Nephron (organoid): ENCODE measurements around the gene RIC8B.

ENCODE experiments used
- H3K27ac Mint-ChIP-seq, 3 experiments: 2 replicates each; pipeline ENCODE4 v1.8.0; 2020; ENCODE audit warnings: mixed read lengths in 3 of 3, mild to moderate bottlenecking in 2 of 3, moderate library complexity in 1 of 3
- H3K27me3 Mint-ChIP-seq: 2 replicates; pipeline ENCODE4 v1.8.0; 2021; ENCODE audit warnings: low read depth, mild to moderate bottlenecking, moderate library complexity, mixed read lengths
- H3K36me3 Mint-ChIP-seq: 2 replicates; pipeline ENCODE4 v1.8.0; 2020; ENCODE audit warnings: low read depth, mixed read lengths
- H3K4me1 Mint-ChIP-seq: 2 replicates; pipeline ENCODE4 v1.8.0; 2020; ENCODE audit warnings: mixed read lengths
- H3K4me3 Mint-ChIP-seq, 3 experiments: 2 replicates each; pipeline ENCODE4 v1.8.0; 2020; ENCODE audit warnings: mild to moderate bottlenecking in 3 of 3, mixed read lengths in 3 of 3, moderate library complexity in 2 of 3
- H3K9me3 Mint-ChIP-seq: 2 replicates; pipeline ENCODE4 v1.8.0; 2020; ENCODE audit warnings: mixed read lengths
- CTCF ChIP-seq, 3 experiments: fragments of 200-600 bp; sonication (generic); IDR thresholded peaks; one replicate each; pipeline ENCODE4 v1.5.0; 2021; ENCODE audit warnings: antibody characterized with exemption in 3 of 3; ENCODE audit not compliant: unreplicated experiment in 3 of 3

The RIC8B gene

GRCh38 chr12:106911581-106911980, 137.1 kb downstream of the RIC8B start:
- no peak overlapping the region for H3K27ac Mint-ChIP-seq
- H3K4me3 Mint-ChIP-seq: no peak overlapping the region
- peaks cover 3% of the 10 kb centered on the region for H3K9me3 Mint-ChIP-seq
- peaks cover 13% of the 10 kb centered on the region for H3K4me1 Mint-ChIP-seq
- H3K27me3 Mint-ChIP-seq: peaks cover 13% of the 10 kb centered on the region
- H3K36me3 Mint-ChIP-seq: no peaks in the 10 kb centered on the region
- no peak for TF ChIP-seq CTCF (IDR thresholded peaks at IDR 0.05; ENCODE audit: unreplicated experiment in 3 of 3)

- no peak overlapping the region for H3K4me3 Mint-ChIP-seq
- H3K27me3 Mint-ChIP-seq: peaks cover 2% of the 10 kb centered on the region
- peaks cover 14% of the 10 kb centered on the region for H3K4me1 Mint-ChIP-seq
- H3K36me3 Mint-ChIP-seq: no peaks in the 10 kb centered on the region
- H3K27ac Mint-ChIP-seq: no peak overlapping the region
- no peaks in the 10 kb centered on the region for H3K9me3 Mint-ChIP-seq
- no peak for TF ChIP-seq CTCF (IDR thresholded peaks at IDR 0.05; ENCODE audit: unreplicated experiment in 3 of 3)
Measured at GRCh38 chr12:106913456-106913855, 139.0 kb downstream of the RIC8B start.

- H3K36me3 Mint-ChIP-seq: no peaks in the 10 kb centered on the region
- H3K27me3 Mint-ChIP-seq: no peaks in the 10 kb centered on the region
- H3K4me1 Mint-ChIP-seq: peaks cover 18% of the 10 kb centered on the region
- no peak overlapping the region for H3K27ac Mint-ChIP-seq
- no peak overlapping the region for H3K4me3 Mint-ChIP-seq
- TF ChIP-seq CTCF (IDR thresholded peaks at IDR 0.05; ENCODE audit: unreplicated experiment in 3 of 3): no peak
- no peaks in the 10 kb centered on the region for H3K9me3 Mint-ChIP-seq
Measured at GRCh38 chr12:106914796-106915634, 140.5 kb downstream of the RIC8B start.

GRCh38 chr12:106915635-106916026, 141.1 kb downstream of the RIC8B start:
- Mint-ChIP-seq H3K4me1 (peaks cover 18% of the 10 kb centered on the region), H3K36me3 (no peaks in the 10 kb centered on the region), H3K27me3 (no peaks in the 10 kb centered on the region), H3K4me3 (no peak overlapping the region), H3K27ac (no peak overlapping the region), H3K9me3 (no peaks in the 10 kb centered on the region)
- TF ChIP-seq CTCF (IDR thresholded peaks at IDR 0.05; ENCODE audit: unreplicated experiment in 3 of 3): no peak

GRCh38 chr12:106917503-106917902, 143.0 kb downstream of the RIC8B start:
- Mint-ChIP-seq H3K36me3 (no peaks in the 10 kb centered on the region), H3K4me1 (peaks cover 18% of the 10 kb centered on the region), H3K27ac (no peak overlapping the region), H3K9me3 (no peaks in the 10 kb centered on the region), H3K4me3 (no peak overlapping the region), H3K27me3 (no peaks in the 10 kb centered on the region)
- TF ChIP-seq CTCF (IDR thresholded peaks at IDR 0.05; ENCODE audit: unreplicated experiment in 3 of 3): no peak

GRCh38 chr12:106918746-106919145, 144.3 kb downstream of the RIC8B start:
- Mint-ChIP-seq H3K36me3 (no peaks in the 10 kb centered on the region), H3K4me1 (peaks cover 18% of the 10 kb centered on the region), H3K9me3 (peaks cover 2% of the 10 kb centered on the region), H3K27me3 (no peaks in the 10 kb centered on the region), H3K4me3 (no peak overlapping the region), H3K27ac (no peak overlapping the region)
- TF ChIP-seq CTCF (IDR thresholded peaks at IDR 0.05; ENCODE audit: unreplicated experiment in 3 of 3): peak; percentile 66 to 77 (median 67)
